Endothelial cell of umbilical vein (primary cell): ENCODE data around the gene CTPS1.

ENCODE experiments used
- EZH2 ChIP-seq: IDR thresholded peaks from 2 replicates; pipeline ENCODE4 v1.6.1; 2012; ENCODE audit warnings: borderline replicate concordance, low read depth, mild to moderate bottlenecking, moderate library complexity, low read length, inconsistent platforms; ENCODE audit not compliant: severe bottlenecking
- FOS ChIP-seq: IDR thresholded peaks from 2 replicates; pipeline ENCODE4 v1.6.1; 2011; ENCODE audit warnings: mild to moderate bottlenecking, low read length, moderate library complexity, borderline replicate concordance; ENCODE audit not compliant: insufficient read depth
- GATA2 ChIP-seq: IDR thresholded peaks from 2 replicates; pipeline ENCODE4 v1.7.0; 2011; ENCODE audit warnings: low read depth, mild to moderate bottlenecking, moderate library complexity, mixed read lengths, low read length; ENCODE audit not compliant: insufficient read length, insufficient read depth
- JUN ChIP-seq: IDR thresholded peaks from 2 replicates; pipeline ENCODE4 v1.6.1; 2011; ENCODE audit warnings: borderline replicate concordance, low read depth; ENCODE audit not compliant: insufficient read length, insufficient read depth
- MYC ChIP-seq: IDR thresholded peaks from one replicate; pipeline ENCODE4 v1.6.1; 2011; ENCODE audit warnings: mild to moderate bottlenecking, low read depth, low read length
- POLR2A ChIP-seq: IDR thresholded peaks from 2 replicates; pipeline ENCODE4 v1.6.1; 2012; ENCODE audit warnings: low read depth, mild to moderate bottlenecking, control low read depth, low read length
- POLR2AphosphoS5 ChIP-seq: IDR thresholded peaks from 2 replicates; pipeline ENCODE4 v1.6.1; 2012; ENCODE audit warnings: low read depth, mild to moderate bottlenecking, control low read depth, low read length, moderate library complexity; ENCODE audit not compliant: insufficient read depth
- TF ChIP-seq, protein P1 (sequence below): IDR thresholded peaks from 2 replicates; pipeline ENCODE4 v1.6.1; 2011; ENCODE audit not compliant: insufficient read depth, insufficient read length
- TF ChIP-seq, protein P2 (sequence below), 2 donors: IDR thresholded peaks; 1 replicate in 1 of 2; 2 replicates in 1 of 2; pipeline ENCODE4 v1.5.1; 2011; ENCODE audit warnings: low read length in 2 of 2, mild to moderate bottlenecking in 2 of 2, moderate library complexity in 2 of 2, control low read depth in 1 of 2, inconsistent platforms in 1 of 2, low read depth in 1 of 2; ENCODE audit not compliant: insufficient read depth in 1 of 2; ENCODE audit errors: extremely low read depth in 1 of 2

DNA sequence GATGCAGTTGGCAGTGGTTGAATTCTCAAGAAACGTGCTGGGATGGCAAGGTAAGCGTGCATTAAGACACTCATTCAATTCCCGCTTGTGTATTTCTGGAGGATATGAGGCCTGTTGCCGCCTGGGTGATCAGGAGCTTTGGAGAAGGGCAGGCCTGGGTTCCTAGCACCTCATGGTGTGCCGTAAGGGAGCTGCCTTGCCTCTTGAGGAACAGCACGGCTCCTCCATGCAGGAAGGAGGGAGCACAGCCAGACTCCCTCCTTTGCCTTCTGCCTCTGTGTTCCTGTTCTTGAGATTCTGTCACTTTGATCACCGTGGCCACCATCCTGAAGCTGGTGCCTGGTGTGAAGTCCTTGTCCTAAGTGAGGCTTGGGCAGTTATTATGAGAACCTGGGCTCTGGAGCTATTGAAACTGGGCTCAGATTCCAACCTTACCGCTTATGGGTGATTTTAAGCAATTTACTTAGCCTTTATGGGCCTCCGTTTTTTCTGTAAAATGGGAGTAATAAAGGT, 23.7 kb downstream of the CTPS1 start:
- TF ChIP-seq POLR2A (no peak), EZH2 (no peak), MYC (no peak), POLR2AphosphoS5 (no peak), GATA2 (no peak), FOS (no peak), JUN (no peak)
- TF ChIP-seq, protein P1, sequence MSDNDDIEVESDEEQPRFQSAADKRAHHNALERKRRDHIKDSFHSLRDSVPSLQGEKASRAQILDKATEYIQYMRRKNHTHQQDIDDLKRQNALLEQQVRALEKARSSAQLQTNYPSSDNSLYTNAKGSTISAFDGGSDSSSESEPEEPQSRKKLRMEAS, result no peak
- TF ChIP-seq, protein P2, sequence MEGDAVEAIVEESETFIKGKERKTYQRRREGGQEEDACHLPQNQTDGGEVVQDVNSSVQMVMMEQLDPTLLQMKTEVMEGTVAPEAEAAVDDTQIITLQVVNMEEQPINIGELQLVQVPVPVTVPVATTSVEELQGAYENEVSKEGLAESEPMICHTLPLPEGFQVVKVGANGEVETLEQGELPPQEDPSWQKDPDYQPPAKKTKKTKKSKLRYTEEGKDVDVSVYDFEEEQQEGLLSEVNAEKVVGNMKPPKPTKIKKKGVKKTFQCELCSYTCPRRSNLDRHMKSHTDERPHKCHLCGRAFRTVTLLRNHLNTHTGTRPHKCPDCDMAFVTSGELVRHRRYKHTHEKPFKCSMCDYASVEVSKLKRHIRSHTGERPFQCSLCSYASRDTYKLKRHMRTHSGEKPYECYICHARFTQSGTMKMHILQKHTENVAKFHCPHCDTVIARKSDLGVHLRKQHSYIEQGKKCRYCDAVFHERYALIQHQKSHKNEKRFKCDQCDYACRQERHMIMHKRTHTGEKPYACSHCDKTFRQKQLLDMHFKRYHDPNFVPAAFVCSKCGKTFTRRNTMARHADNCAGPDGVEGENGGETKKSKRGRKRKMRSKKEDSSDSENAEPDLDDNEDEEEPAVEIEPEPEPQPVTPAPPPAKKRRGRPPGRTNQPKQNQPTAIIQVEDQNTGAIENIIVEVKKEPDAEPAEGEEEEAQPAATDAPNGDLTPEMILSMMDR (IDR thresholded peaks at IDR 0.05; ENCODE audit: extremely low read depth in 1 of 2, insufficient read depth in 1 of 2, low read depth in 1 of 2, low read length in 2 of 2), result no peak
